Transverse colon (tissue), 4 donors: ENCODE results near the gene AHR. TPM values are rescaled to one million over a fixed set of nuclear protein-coding genes. Genes with fewer than 3 reads are reported as not detected.
"Not testable (repeated sequence)": the region's sequence is repeated elsewhere in the genome, so short reads cannot be mapped to it uniquely, and the experiment has no call there.

Source experiments
- DNase-seq: peaks from one replicate; pipeline ENCODE4 v3.0.0-alpha.2; 2019
- H3K27ac ChIP-seq, 4 donors: fragments of 200-600 bp; sonication (generic); 2 replicates each; pipeline ENCODE4 v1.5.1; 2016 to 2018; ENCODE audit warnings: inconsistent platforms in 4 of 4
- H3K27me3 ChIP-seq: fragments of 200-600 bp; sonication (generic); 2 replicates; pipeline ENCODE4 v1.5.1; 2017; ENCODE audit warnings: inconsistent platforms
- H3K36me3 ChIP-seq, 4 donors: fragments of 200-600 bp; sonication (generic); 2 replicates each; pipeline ENCODE4 v1.5.1; 2017 to 2019; ENCODE audit warnings: inconsistent platforms in 4 of 4
- H3K4me1 ChIP-seq, 4 donors: fragments of 200-600 bp; sonication (generic); 2 replicates each; pipeline ENCODE4 v1.5.1; 2017 to 2020; ENCODE audit warnings: inconsistent platforms in 4 of 4
- H3K4me3 ChIP-seq, 4 donors: fragments of 200-600 bp; sonication (generic); 1 replicate in 1 of 4; 2 replicates in 3 of 4; pipeline versions ENCODE4 v1.5.1 to v1.6.1; 2017 to 2019; ENCODE audit warnings: inconsistent platforms in 4 of 4
- H3K9me3 ChIP-seq, 2 donors: fragments of 200-600 bp; sonication (generic); 2 replicates each; pipeline ENCODE4 v1.5.1; 2017 to 2019; ENCODE audit warnings: inconsistent platforms in 2 of 2
- EP300 ChIP-seq: sonication (generic); formaldehyde crosslinking; IDR thresholded peaks from one replicate; pipeline ENCODE4 v1.6.1; 2017; ENCODE audit warnings: antibody characterized with exemption, low read depth
- POLR2A ChIP-seq: fragments of 450-650 bp; IDR thresholded peaks from one replicate; pipeline ENCODE4 v1.6.1; 2016; ENCODE audit warnings: antibody characterized with exemption, mild to moderate bottlenecking, moderate library complexity
- POLR2AphosphoS5 ChIP-seq, 3 donors: sonication (generic); formaldehyde crosslinking; IDR thresholded peaks; one replicate each; pipeline ENCODE4 v1.6.1; 2016; ENCODE audit warnings: antibody characterized with exemption in 3 of 3
- WGBS, 2 donors: methylation state at CpG; one replicate each; pipeline ENCODE4 v1.1.5; 2018; ENCODE audit warnings: low coverage in 1 of 2; 5-methylcytosine and 5-hydroxymethylcytosine counted together
- in situ Hi-C, 4 donors: fragments of 200-750 bp; cut with MboI; loops; one replicate each; pipeline versions ENCODE4 v1.15.0 to v1.15.1; 2017; ENCODE audit warnings: low sequenced_read_pairs in 3 of 4, low pct_ligation_motif_present in 1 of 4, low pct_unique_long_range_greater_than_20kb in 1 of 4
- intact Hi-C: fragments of 100-400 bp; cut with DNase I; formaldehyde crosslinking; loops from one replicate; pipeline ENCODE4 v1.15.1; 2023; ENCODE audit warnings: low total_unique reads
- total RNA-seq, 4 donors: library from RNA; depleted of rRNA; stranded (reverse); fragments of >200 nt; gene quantifications; one replicate each; pipeline ENCODE4 v1.1.0, GENCODE V29; 2016
- TF ChIP-seq, protein P1 (sequence below), 5 experiments: fragments of 200-600 bp in 3 of 5; fragments of 450-650 bp in 2 of 5; sonication (generic) in 3 of 5; IDR thresholded peaks; 1 replicate in 2 of 5; 2 replicates in 3 of 5; pipeline ENCODE4 v1.5.1; 2016 to 2017; ENCODE audit warnings: antibody characterized with exemption in 5 of 5, inconsistent platforms in 3 of 5, mild to moderate bottlenecking in 2 of 5, moderate library complexity in 1 of 5

The AHR gene
- total RNA-seq, 4 donors from 2014 or later: 18.1 to 54.6 (median 43.7) TPM

DNA sequence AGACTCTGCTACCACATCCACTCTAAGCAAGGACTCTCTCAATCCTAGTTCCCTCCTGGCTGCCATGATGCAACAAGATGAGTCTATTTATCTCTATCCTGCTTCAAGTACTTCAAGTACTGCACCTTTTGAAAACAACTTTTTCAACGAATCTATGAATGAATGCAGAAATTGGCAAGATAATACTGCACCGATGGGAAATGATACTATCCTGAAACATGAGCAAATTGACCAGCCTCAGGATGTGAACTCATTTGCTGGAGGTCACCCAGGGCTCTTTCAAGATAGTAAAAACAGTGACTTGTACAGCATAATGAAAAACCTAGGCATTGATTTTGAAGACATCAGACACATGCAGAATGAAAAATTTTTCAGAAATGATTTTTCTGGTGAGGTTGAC, 40.7 kb downstream of the AHR start:
- no peak for DNase-seq
- in situ Hi-C loops (no loop called here), intact Hi-C loops (no loop called here)
- H3K9me3 ChIP-seq: no peaks in the 10 kb centered on the region
- H3K27ac ChIP-seq: no peak overlapping the region
- peaks cover 0 to 47% (median 4%) of the 10 kb centered on the region in 4 donors for H3K36me3 ChIP-seq
- no peak for TF ChIP-seq POLR2AphosphoS5 (IDR thresholded peaks at IDR 0.05)
- TF ChIP-seq POLR2A: no peak
- TF ChIP-seq, protein P1, sequence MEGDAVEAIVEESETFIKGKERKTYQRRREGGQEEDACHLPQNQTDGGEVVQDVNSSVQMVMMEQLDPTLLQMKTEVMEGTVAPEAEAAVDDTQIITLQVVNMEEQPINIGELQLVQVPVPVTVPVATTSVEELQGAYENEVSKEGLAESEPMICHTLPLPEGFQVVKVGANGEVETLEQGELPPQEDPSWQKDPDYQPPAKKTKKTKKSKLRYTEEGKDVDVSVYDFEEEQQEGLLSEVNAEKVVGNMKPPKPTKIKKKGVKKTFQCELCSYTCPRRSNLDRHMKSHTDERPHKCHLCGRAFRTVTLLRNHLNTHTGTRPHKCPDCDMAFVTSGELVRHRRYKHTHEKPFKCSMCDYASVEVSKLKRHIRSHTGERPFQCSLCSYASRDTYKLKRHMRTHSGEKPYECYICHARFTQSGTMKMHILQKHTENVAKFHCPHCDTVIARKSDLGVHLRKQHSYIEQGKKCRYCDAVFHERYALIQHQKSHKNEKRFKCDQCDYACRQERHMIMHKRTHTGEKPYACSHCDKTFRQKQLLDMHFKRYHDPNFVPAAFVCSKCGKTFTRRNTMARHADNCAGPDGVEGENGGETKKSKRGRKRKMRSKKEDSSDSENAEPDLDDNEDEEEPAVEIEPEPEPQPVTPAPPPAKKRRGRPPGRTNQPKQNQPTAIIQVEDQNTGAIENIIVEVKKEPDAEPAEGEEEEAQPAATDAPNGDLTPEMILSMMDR (IDR thresholded peaks at IDR 0.05): no peak
- TF ChIP-seq EP300: no peak
- no peaks in the 10 kb centered on the region for H3K27me3 ChIP-seq
- 79% methylated on average over 2 of the region's 2 CpGs; no CpG with 5 or more reads in 1 of the 2 donors for WGBS, 2 donors
- no peak overlapping the region for H3K4me3 ChIP-seq
- H3K4me1 ChIP-seq: peaks cover 0 to 21% (median 0%) of the 10 kb centered on the region in 4 donors

DNA sequence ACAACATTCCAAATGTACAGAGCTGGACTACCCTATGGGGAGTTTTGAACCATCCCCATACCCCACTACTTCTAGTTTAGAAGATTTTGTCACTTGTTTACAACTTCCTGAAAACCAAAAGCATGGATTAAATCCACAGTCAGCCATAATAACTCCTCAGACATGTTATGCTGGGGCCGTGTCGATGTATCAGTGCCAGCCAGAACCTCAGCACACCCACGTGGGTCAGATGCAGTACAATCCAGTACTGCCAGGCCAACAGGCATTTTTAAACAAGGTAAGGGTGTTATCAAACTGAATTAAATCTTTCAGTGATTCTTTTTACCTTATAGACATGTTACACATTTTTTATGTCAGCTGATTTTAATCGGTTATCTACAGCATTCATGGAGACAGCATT, 41.5 kb downstream of the AHR start:
- Histone ChIP-seq H3K4me1 (peaks cover 0 to 21% (median 0%) of the 10 kb centered on the region in 4 donors), H3K36me3 (peaks cover 0 to 38% (median 0%) of the 10 kb centered on the region in 4 donors), H3K27ac (no peak overlapping the region), H3K9me3 (no peaks in the 10 kb centered on the region), H3K4me3 (no peak overlapping the region), H3K27me3 (no peaks in the 10 kb centered on the region)
- in situ Hi-C loops: no loop called here
- TF ChIP-seq EP300 (no peak), POLR2AphosphoS5 (IDR thresholded peaks at IDR 0.05) (no peak), POLR2A (no peak)
- TF ChIP-seq, protein P1 (IDR thresholded peaks at IDR 0.05): no peak
- 80 to 89% methylated on average over 1 to 4 of the region's 4 CpGs for WGBS, 2 donors
- DNase-seq: no peak
- intact Hi-C loops: no loop called here

DNA sequence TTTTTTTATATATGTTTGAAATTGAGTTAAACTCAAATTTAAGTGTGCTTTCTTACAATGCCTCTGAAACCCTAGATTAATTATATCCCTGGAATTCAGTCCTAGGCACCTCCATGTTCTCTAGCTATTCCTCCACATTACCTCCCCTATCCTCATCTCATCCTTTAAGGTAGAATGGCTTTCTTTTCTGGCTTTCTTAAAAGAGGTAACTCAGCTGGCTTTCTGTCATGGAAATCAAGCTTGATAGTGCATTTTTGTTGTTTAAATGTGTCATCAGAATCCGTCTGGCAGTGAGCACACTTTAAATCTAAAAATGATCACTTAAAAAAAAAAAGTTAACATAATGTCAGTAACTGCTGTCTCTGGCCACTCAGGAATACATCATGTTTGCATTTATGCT, 42.2 kb downstream of the AHR start:
- Histone ChIP-seq H3K4me3 (no peak overlapping the region), H3K27ac (no peak overlapping the region), H3K4me1 (peaks cover 0 to 21% (median 0%) of the 10 kb centered on the region in 4 donors), H3K27me3 (no peaks in the 10 kb centered on the region), H3K9me3 (no peaks in the 10 kb centered on the region), H3K36me3 (peaks cover 0 to 31% (median 0%) of the 10 kb centered on the region in 4 donors)
- TF ChIP-seq POLR2A: no peak
- no peak for TF ChIP-seq POLR2AphosphoS5 (IDR thresholded peaks at IDR 0.05)
- intact Hi-C loops (no loop called here), in situ Hi-C loops (no loop called here)
- DNase-seq: no peak
- WGBS, 2 donors: 60 to 73% methylated on average over 1 of the region's 1 CpG

DNA sequence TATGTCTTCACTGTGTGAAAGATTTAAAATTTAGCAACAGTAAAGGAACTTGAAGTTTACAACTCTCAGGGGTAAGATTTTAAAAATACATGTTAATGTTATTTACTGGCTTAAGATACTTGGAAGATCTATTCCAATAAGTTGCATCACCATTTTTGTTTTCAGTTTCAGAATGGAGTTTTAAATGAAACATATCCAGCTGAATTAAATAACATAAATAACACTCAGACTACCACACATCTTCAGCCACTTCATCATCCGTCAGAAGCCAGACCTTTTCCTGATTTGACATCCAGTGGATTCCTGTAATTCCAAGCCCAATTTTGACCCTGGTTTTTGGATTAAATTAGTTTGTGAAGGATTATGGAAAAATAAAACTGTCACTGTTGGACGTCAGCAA, 44.3 kb downstream of the AHR start:
- H3K27me3 ChIP-seq: no peaks in the 10 kb centered on the region
- in situ Hi-C loops: no loop called here
- TF ChIP-seq, protein P1 (IDR thresholded peaks at IDR 0.05): no peak
- TF ChIP-seq POLR2A (no peak), EP300 (no peak), POLR2AphosphoS5 (IDR thresholded peaks at IDR 0.05) (no peak)
- no peak overlapping the region for H3K4me3 ChIP-seq
- no peaks in the 10 kb centered on the region for H3K9me3 ChIP-seq
- no peak overlapping the region for H3K27ac ChIP-seq
- intact Hi-C loops: no loop called here
- H3K36me3 ChIP-seq: peaks cover 0 to 18% (median 0%) of the 10 kb centered on the region in 4 donors
- H3K4me1 ChIP-seq: peaks cover 0 to 21% (median 0%) of the 10 kb centered on the region in 4 donors
- no peak for DNase-seq
- 55 to 64% methylated on average over 2 of the region's 2 CpGs for WGBS, 2 donors

DNA sequence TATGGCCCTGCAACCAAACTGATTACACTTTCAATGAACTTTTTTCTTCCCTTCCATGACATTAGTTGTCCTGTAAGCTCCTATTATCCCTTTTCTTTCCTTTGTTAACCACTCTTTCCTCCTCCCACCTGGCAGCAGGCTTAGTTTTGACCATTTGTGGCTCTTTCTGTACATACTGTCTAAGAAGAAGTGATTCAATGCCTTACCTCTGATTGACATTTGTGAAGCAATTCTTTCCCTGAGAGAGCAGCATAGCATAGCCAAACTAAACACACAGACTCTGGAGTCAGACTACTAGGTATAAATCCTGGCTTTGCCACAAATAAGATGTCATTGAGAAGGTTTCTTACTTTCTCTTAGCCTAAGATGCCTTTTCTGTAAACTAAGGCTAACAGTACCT, 48.9 kb downstream of the AHR start:
- Histone ChIP-seq H3K9me3 (peaks cover 0 to 16% of the 10 kb centered on the region in 2 donors), H3K27me3 (no peaks in the 10 kb centered on the region), H3K4me1 (peaks cover 0 to 4% (median 0%) of the 10 kb centered on the region in 4 donors), H3K36me3 (peaks cover 0 to 11% (median 0%) of the 10 kb centered on the region in 4 donors), H3K27ac (no peak overlapping the region), H3K4me3 (no peak overlapping the region)
- DNase-seq: no peak
- intact Hi-C loops (no loop called here), in situ Hi-C loops (no loop called here)
- TF ChIP-seq EP300: no peak
- no peak for TF ChIP-seq POLR2A
- TF ChIP-seq POLR2AphosphoS5 (IDR thresholded peaks at IDR 0.05): no peak
- TF ChIP-seq, protein P1 (IDR thresholded peaks at IDR 0.05): no peak

DNA sequence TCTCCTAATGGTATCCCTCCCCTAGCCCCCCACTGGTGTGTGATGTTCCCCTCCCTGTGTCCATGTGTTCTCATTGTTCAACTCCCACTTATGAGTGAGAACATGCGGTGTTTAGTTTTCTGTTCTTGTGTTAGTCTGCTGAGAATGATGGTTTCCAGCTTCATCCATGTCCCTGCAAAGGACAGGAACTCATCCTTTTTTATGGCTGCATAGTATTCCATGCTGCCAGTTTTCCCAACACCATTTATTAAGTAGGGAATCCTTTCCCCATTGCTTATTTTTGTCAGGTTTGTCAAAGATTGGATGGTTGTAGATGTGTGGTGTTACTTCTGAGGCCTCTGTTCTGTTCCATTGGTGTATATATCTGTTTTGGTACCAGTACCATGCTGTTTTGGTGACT, 50.5 kb downstream of the AHR start:
- in situ Hi-C loops, H3K27me3 ChIP-seq, intact Hi-C loops, H3K4me3 ChIP-seq, H3K4me1 ChIP-seq, DNase-seq, H3K27ac ChIP-seq, H3K36me3 ChIP-seq: not testable (repeated sequence)
- WGBS, 2 donors: 91% methylated on average over 1 of the region's 1 CpG; no CpG with 5 or more reads in 1 of the 2 donors
- peaks cover 0 to 16% of the 10 kb centered on the region in 2 donors for H3K9me3 ChIP-seq

DNA sequence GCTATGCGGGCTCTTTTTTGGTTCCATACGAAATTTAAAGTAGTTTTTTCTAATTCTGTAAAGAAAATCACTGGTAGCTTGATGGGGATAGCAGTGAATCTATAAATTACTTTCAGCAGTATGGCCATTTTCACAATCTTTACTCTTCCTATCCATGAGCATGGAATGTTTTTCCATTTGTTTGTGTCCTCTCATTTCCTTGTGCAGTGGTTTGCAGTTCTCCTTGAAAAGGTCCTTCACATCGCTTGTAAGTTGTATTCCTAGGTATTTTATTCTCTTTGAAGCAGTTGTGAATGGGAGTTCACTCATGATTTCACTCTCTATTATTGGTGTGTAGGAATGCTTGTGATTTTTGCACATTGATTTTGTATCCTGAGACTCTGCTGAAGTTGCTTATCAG, 51.9 kb downstream of the AHR start:
- intact Hi-C loops, H3K27me3 ChIP-seq, H3K36me3 ChIP-seq, H3K4me3 ChIP-seq, DNase-seq, H3K4me1 ChIP-seq, H3K27ac ChIP-seq, in situ Hi-C loops: not testable (repeated sequence)
- 96% methylated on average over 3 of the region's 3 CpGs for WGBS, 2 donors
- peaks cover 0 to 16% of the 10 kb centered on the region in 2 donors for H3K9me3 ChIP-seq
